HG03103 (cell line): Measurements from ENCODE around the gene CAMTA1.

Experiments used
- ATAC-seq: cut with Tn5 transposase; IDR thresholded peaks from one replicate; pipeline ENCODE4 v1.9.1; 2021; ENCODE audit warnings: low read depth; ENCODE audit not compliant: unreplicated experiment

Gene CAMTA1

GRCh38 chr1:7387053-7387927, 602.0 kb downstream of the CAMTA1 start:
- no peak for ATAC-seq

GRCh38 chr1:7388141-7388487, 602.9 kb downstream of the CAMTA1 start:
- ATAC-seq, result no peak

GRCh38 chr1:7388488-7389185, 603.4 kb downstream of the CAMTA1 start:
- no peak for ATAC-seq

- no peak for ATAC-seq
Measured at GRCh38 chr1:7389201-7389905, 604.1 kb downstream of the CAMTA1 start.

- ATAC-seq, result no peak
Measured at GRCh38 chr1:7389906-7390603, 604.8 kb downstream of the CAMTA1 start.

GRCh38 chr1:7390604-7391000, 605.3 kb downstream of the CAMTA1 start:
- ATAC-seq, result no peak

- ATAC-seq, result no peak
Measured at GRCh38 chr1:7393136-7393535, 607.9 kb downstream of the CAMTA1 start.

GRCh38 chr1:7395251-7395650, 610.0 kb downstream of the CAMTA1 start:
- no peak for ATAC-seq

- ATAC-seq, result no peak
Measured at GRCh38 chr1:7398982-7399381, 613.7 kb downstream of the CAMTA1 start.

- ATAC-seq, result no peak
Measured at GRCh38 chr1:7399514-7400125, 614.4 kb downstream of the CAMTA1 start.

GRCh38 chr1:7400566-7400965, 615.3 kb downstream of the CAMTA1 start:
- no peak for ATAC-seq

GRCh38 chr1:7401814-7402547, 616.7 kb downstream of the CAMTA1 start:
- ATAC-seq, result no peak

- ATAC-seq, result no peak
Measured at GRCh38 chr1:7402548-7402850, 617.2 kb downstream of the CAMTA1 start.

- no peak for ATAC-seq
Measured at GRCh38 chr1:7403265-7404045, 618.2 kb downstream of the CAMTA1 start.

GRCh38 chr1:7404046-7404742, 618.9 kb downstream of the CAMTA1 start:
- no peak for ATAC-seq

GRCh38 chr1:7405844-7406500, 620.7 kb downstream of the CAMTA1 start:
- no peak for ATAC-seq

GRCh38 chr1:7406641-7407543, 621.6 kb downstream of the CAMTA1 start:
- no peak for ATAC-seq
